GM21423 (cell line): Measurements from ENCODE around the gene UPK3A.
"Not testable (repeated sequence)": the region's sequence is repeated elsewhere in the genome, so short reads cannot be mapped to it uniquely, and the experiment has no call there.

Experiments
- ATAC-seq: cut with Tn5 transposase; IDR thresholded peaks from one replicate; pipeline ENCODE4 v1.9.1; 2021; ENCODE audit warnings: mild to moderate bottlenecking, moderate library complexity; ENCODE audit not compliant: unreplicated experiment

The UPK3A gene

GRCh38 chr22:45254789-45255278, 29.9 kb upstream of the UPK3A start:
- ATAC-seq: peak; percentile 67

DNA sequence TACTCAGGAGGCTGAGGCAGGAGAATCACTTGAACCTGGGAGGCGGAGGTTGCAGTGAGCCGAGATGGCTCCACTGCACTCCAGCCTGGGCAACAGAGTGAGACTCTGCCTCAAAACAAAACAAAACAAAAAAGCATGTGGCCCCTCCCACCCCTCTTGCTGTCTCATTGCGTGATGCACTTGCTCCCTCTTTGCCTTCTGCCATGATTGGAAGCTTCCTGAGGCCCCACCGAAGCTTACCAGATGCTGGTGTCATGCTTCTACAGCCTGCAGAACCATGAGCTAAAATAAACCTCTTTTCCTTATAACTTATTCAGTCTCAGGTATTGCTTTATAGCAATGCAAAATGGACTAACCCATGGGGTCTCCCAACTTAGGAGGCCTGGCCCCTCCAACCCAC, 26.8 kb upstream of the UPK3A start:
- ATAC-seq: not testable (repeated sequence)

GRCh38 chr22:45259754-45260394, 24.9 kb upstream of the UPK3A start:
- no peak for ATAC-seq

- ATAC-seq: not testable (repeated sequence)
Observed at GRCh38 chr22:45260395-45260759, 24.4 kb upstream of the UPK3A start.

- no peak for ATAC-seq
Observed at GRCh38 chr22:45261407-45262088, 23.2 kb upstream of the UPK3A start.

DNA sequence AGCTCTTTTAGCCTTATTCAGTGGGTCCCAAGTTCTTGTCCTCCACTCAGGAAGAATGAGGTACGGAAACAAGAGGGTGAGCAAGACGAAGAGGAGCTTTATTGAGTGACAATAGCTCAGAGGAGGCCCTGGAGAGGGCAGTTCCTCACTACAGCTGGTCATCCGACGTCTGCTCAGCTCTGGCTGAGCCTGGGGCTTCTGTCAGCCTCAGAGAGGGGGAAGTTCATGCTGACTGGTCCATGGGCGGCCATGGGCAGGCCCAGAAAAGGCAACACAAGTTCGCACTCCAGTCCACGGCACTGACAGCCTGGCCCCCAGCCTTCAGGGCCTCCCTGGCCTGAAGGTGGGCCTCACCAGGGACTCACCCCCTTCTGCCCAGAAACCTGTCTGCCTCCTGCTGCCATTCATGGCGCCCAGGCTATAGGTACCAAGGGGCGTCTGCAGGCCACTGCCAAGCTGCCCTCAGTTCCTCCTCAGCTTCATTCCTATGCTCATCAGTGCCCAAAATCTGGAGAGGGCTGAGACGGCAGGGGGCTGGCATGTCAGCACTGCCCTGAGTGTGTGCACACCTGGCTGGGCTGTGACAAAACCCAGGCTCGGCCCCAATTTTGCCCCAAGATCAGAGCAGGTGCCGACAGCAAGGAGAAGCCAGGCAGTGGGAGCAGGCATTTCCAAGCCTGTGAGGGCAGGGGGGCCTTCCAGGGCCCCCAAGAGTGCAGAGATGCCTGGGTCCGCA, 22.4 kb upstream of the UPK3A start:
- no peak for ATAC-seq

GRCh38 chr22:45262931-45263462, 21.8 kb upstream of the UPK3A start:
- ATAC-seq: peak; percentile 36

- ATAC-seq: peak; percentile 75
Observed at GRCh38 chr22:45263463-45264269, 21.1 kb upstream of the UPK3A start.

DNA sequence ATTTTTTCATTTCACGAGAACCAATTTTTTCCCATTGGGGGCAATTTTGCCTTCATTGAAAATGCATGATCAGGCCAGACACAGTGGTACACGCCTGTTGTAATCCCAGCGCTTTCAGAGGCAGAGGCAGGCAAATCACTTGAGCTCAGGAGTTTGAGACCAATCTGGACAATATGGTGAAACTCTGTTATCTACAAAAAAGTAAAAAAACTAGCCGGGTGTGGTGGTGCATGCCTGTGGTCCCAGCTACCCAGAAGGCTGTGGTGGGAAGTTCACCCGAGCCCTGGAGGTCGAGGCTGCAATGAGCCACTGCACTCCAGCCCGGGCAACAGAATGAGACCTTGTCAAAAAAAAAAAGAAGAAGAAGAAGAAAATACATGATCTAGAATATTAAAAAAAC, 19.2 kb upstream of the UPK3A start:
- no peak for ATAC-seq

- ATAC-seq: peak; percentile 9
Observed at GRCh38 chr22:45268167-45268957, 16.4 kb upstream of the UPK3A start.

GRCh38 chr22:45268958-45269844, 15.5 kb upstream of the UPK3A start:
- ATAC-seq: peak; percentile 69

- ATAC-seq: no peak
Observed at GRCh38 chr22:45270095-45271020, 14.4 kb upstream of the UPK3A start.

GRCh38 chr22:45271667-45272201, 13.0 kb upstream of the UPK3A start:
- no peak for ATAC-seq

GRCh38 chr22:45272498-45272897, 12.3 kb upstream of the UPK3A start:
- no peak for ATAC-seq

DNA sequence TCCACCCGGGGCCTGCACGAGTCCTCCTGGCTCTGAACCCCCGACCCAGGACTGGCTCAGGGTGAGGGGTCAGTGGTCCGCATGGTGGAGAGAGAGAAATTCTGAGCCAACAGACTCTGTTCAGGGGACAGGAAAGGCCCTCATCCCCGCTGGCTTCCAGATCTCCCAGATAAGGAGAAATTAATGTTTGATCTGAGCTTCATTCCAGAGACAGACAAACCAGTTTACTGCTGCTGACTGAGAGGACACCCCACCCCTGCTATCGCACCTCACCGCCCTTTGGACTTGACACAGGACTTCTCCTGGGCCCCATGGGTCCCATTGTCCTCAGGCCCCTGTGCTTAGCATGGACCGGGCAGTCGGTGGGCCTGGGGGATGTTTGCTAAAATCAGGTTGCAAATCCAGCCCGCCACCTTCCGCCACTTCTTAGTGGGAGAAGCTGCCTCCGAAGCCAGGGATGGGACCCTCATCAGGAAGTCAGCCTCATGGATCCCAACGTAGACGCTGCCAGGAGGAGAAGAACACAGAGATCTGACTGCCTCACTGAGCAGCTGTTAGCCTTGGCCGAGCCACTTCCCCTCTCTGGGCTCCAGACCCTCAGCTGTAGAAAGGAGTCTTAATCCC, 11.2 kb upstream of the UPK3A start:
- no peak for ATAC-seq

- no peak for ATAC-seq
Observed at GRCh38 chr22:45276507-45277105, 8.1 kb upstream of the UPK3A start.

DNA sequence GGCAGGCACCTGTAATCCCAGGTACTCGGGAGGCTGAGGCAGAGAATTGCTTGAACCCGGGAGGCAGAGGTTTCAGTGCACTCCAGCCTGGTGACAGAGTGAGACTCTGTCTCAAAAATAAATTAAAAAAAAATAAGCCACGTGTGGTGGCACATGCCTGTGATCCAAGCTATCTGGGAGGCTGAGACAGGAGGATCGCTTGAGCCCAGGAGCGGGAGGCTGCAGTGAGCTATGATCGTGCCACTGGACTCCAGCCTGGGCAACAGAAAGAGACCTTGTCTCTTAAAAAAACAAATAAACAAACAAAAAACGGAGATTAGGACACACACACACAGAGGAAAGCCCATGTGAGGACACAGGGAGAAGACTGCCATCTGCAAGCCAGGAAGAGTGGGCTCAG, 7.0 kb upstream of the UPK3A start:
- ATAC-seq: not testable (repeated sequence)
